Choroid plexus epithelial cell (primary cell): ENCODE results near the gene ETNPPL.

Source experiments
- DNase-seq: peaks from one replicate; pipeline ENCODE4 v3.0.0-alpha.2; 2010; ENCODE audit warnings: low read depth
- H3K4me3 ChIP-seq: 2 replicates; pipeline ENCODE4 v1.5.1; 2011; ENCODE audit warnings: low read depth, mild to moderate bottlenecking, control low read depth, low read length, moderate library complexity
- TF ChIP-seq, protein P1 (sequence below): conservative IDR thresholded peaks from 2 replicates; pipeline ENCODE4 v1.5.1; 2011; ENCODE audit warnings: low read depth, mild to moderate bottlenecking, control low read depth, inconsistent platforms, low read length, moderate library complexity

Gene ETNPPL

DNA sequence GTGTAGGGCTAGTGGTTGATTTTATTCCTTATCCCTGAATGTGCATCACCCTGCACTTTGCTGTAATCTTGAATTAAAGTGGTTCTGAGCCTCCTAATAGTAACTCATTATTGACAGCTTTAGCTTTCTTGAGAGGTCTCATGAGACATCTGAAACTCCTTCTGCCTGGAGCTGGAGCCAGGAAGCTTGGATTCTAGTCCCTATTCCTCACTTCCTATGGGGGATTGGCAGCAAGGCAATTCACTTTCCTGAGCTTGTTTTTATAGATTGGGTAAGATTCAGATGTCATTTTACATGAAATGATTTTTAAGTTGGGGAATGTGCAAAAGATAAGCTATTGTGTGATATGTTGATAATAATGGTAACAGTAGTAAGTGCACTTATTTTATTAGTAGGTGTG is 17.1 kb upstream of the ETNPPL start:
- H3K4me3 ChIP-seq: no peak overlapping the region
- no peak for DNase-seq
- TF ChIP-seq, protein P1, sequence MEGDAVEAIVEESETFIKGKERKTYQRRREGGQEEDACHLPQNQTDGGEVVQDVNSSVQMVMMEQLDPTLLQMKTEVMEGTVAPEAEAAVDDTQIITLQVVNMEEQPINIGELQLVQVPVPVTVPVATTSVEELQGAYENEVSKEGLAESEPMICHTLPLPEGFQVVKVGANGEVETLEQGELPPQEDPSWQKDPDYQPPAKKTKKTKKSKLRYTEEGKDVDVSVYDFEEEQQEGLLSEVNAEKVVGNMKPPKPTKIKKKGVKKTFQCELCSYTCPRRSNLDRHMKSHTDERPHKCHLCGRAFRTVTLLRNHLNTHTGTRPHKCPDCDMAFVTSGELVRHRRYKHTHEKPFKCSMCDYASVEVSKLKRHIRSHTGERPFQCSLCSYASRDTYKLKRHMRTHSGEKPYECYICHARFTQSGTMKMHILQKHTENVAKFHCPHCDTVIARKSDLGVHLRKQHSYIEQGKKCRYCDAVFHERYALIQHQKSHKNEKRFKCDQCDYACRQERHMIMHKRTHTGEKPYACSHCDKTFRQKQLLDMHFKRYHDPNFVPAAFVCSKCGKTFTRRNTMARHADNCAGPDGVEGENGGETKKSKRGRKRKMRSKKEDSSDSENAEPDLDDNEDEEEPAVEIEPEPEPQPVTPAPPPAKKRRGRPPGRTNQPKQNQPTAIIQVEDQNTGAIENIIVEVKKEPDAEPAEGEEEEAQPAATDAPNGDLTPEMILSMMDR: no peak

DNA sequence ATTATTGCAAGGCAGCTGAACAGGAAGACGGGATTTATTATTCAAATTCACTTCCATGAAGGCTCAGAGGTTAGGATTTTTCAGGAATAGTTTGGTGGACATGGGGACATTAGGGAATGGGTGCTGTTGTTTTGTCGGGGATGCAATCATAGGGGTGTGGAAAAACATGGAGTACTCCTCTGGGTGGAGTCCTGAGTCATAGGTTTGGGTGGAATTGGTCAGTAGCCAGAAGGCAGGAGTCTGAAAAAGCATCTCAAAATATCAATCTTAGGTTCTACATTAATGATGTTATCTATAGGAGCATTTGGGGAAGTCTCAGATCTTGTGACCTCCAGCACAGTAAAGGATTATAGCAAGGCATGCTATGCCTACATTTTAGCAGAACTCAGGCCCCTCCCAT is 14.5 kb upstream of the ETNPPL start:
- no peak overlapping the region for H3K4me3 ChIP-seq
- DNase-seq: no peak
- TF ChIP-seq, protein P1: no peak

DNA sequence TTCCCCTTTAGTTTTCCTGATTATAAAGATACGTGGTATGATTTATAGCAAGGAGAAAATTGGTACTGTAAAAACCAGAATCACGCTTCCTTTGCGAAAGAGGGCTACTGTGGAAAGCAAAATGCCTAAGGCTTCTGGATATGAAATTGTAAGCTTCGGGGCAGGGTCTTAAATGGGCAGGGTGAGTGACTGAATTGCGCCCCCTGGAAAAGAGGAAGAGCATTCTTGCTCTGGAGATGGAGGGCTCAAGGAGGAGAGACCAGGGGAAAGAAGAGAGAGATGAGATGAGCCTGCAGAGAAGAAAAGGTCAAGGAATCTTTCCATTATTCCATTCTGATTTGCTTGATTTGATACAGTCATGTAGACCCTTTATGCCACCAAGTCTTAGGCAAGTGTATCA is 13.1 kb upstream of the ETNPPL start:
- DNase-seq: no peak
- H3K4me3 ChIP-seq: no peak overlapping the region
- TF ChIP-seq, protein P1: no peak

DNA sequence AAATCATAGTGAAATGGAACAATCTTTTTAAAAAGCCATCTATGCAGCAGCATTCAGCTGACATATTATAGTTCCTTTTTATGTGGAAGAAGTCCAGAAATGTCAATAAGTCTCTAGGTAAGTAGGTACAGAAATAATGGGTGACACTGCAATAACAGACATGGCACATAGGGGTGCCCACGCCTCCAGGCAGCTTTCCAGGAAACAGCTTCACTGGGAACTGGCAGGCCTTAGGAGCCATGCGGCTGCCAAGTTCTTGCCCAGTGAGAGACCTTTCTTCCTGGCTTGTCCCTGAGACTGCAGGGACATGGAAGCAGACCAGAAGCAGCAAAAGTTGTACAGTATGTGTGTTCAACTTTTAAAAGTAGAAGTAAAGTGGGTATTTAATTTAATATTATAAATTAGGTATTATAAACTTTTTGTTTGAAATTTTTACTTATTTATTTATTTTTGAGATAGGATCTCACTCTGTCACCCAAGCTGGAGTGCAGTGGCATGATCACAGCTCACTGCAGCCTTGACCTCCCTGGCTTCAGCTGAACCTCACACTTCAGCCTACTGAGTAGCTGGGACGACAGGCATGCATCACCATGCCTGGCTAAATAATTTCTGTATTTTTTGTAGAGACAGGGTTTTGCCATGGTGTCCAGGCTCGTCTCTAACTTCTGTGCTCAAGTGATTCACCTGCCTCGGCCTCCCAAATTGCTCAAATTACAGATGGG is 12.1 kb upstream of the ETNPPL start:
- H3K4me3 ChIP-seq: no peak overlapping the region
- TF ChIP-seq, protein P1: no peak
- no peak for DNase-seq

DNA sequence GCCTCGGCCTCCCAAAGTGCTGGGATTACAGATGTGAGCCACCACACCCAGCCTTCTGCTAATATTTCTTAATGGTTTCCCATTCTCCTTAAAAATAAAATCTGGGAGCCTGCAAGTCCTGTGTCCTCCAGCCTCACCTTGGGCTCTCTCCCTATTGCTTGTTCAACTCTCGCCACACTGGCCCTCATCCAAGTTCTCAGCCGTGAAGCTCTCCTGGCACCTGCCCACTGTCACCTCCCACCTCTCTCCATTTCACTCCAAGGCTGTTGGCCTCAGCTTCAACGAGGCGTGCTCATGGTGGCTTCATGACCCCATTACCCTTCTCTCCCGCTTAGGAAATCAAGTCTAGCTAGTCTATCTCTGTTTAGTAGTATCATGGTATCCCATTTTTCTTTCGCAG is 9.5 kb upstream of the ETNPPL start:
- no peak overlapping the region for H3K4me3 ChIP-seq
- DNase-seq: no peak
- TF ChIP-seq, protein P1: no peak

DNA sequence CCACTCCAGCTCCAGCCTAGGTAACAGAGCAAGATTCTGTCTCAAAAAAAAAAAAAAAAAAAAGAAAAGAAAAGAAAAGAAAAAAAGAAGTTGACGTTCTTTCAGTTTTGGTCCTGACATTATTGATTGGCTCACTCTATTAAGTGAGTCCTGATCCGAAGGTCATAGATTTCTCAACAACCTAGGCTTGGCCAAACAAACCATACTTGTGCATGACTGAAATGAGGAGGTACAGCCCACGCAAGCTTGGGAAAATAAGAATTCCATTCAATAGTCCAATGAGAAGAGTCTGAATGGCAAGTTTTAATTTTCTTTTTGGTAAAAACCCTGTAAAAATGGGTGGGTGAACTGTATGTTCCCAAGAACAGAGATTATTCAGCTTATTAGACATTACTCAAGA is 3.2 kb upstream of the ETNPPL start:
- DNase-seq: no peak
- H3K4me3 ChIP-seq: no peak overlapping the region
- TF ChIP-seq, protein P1: no peak

DNA sequence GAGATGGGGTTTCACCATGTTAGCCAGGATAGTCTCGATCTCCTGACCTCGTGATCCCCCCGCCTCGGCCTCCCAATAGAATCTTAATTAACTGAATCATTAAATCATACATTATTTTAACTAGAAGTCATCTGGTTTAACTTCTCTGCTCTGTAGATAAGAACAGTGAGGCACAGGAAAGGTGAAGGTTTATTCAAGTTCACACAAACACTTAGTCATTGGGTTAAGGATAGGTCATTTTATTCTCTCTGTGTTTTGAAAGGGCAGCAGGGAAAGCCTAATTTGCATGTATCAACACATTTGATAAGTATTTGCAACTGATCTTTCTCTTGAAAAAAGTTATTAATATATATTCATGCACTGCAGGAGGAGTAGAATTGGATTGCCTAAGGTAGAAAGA is 1.1 kb upstream of the ETNPPL start:
- no peak overlapping the region for H3K4me3 ChIP-seq
- DNase-seq: no peak
- TF ChIP-seq, protein P1: no peak
